GM21423 (cell line): ENCODE data around the gene MORF4L2.

ENCODE experiments used
- ATAC-seq: cut with Tn5 transposase; IDR thresholded peaks from one replicate; pipeline ENCODE4 v1.9.1; 2021; ENCODE audit warnings: mild to moderate bottlenecking, moderate library complexity; ENCODE audit not compliant: unreplicated experiment

The MORF4L2 gene

GRCh38 chrX:103686199-103687072, at the start of gene MORF4L2:
Gene MORF4L2, minus strand, starts transcription at chrX:103686699. Its CDS starts 9,672 bp downstream, at chrX:103677027.
- peak; percentile 93 for ATAC-seq

- no peak for ATAC-seq
Measured at GRCh38 chrX:103734125-103734760, 47.7 kb upstream of the MORF4L2 start.

- ATAC-seq = no peak
Measured at GRCh38 chrX:103733017-103733416, 46.5 kb upstream of the MORF4L2 start.

GRCh38 chrX:103730796-103731493, 44.4 kb upstream of the MORF4L2 start:
- ATAC-seq = no peak

GRCh38 chrX:103730147-103730795, 43.8 kb upstream of the MORF4L2 start:
- no peak for ATAC-seq

GRCh38 chrX:103729015-103729414, 42.5 kb upstream of the MORF4L2 start:
- no peak for ATAC-seq

GRCh38 chrX:103727115-103727514, 40.6 kb upstream of the MORF4L2 start:
- no peak for ATAC-seq

GRCh38 chrX:103726477-103726876, 40.0 kb upstream of the MORF4L2 start:
- ATAC-seq = no peak

GRCh38 chrX:103722505-103722904, 36.0 kb upstream of the MORF4L2 start:
- no peak for ATAC-seq

GRCh38 chrX:103718120-103718519, 31.6 kb upstream of the MORF4L2 start:
- no peak for ATAC-seq

- no peak for ATAC-seq
Measured at GRCh38 chrX:103716962-103717361, 30.5 kb upstream of the MORF4L2 start.

- no peak for ATAC-seq
Measured at GRCh38 chrX:103710609-103711008, 24.1 kb upstream of the MORF4L2 start, which contains the start of gene TMEM31. Gene TMEM31, plus strand, starts transcription at chrX:103710909. Its CDS starts 1,350 bp downstream, at chrX:103712259.

GRCh38 chrX:103704863-103705262, 18.4 kb upstream of the MORF4L2 start:
- ATAC-seq = no peak

GRCh38 chrX:103699243-103699642, 12.7 kb upstream of the MORF4L2 start:
- ATAC-seq = no peak

- ATAC-seq = no peak
Measured at GRCh38 chrX:103697687-103698086, 11.2 kb upstream of the MORF4L2 start.

- ATAC-seq = no peak
Measured at GRCh38 chrX:103691059-103691458, 4.6 kb upstream of the MORF4L2 start.

- no peak for ATAC-seq
Measured at GRCh38 chrX:103688946-103689345, 2.4 kb upstream of the MORF4L2 start.

GRCh38 chrX:103687696-103688201, 1.2 kb upstream of the MORF4L2 start:
- no peak for ATAC-seq

- ATAC-seq = peak; percentile 54
Measured at GRCh38 chrX:103687073-103687695, 685 bp upstream of the MORF4L2 start.

- no peak for ATAC-seq
Measured at GRCh38 chrX:103685396-103685795, 1.1 kb downstream of the MORF4L2 start.
